Subcutaneous abdominal adipose tissue (tissue), 5 donors: ENCODE results near the gene ZFYVE16.

ENCODE experiments used
- H3K27ac ChIP-seq: one replicate; pipeline ENCODE4 v1.7.0; 2013; ENCODE audit warnings: low read depth, mild to moderate bottlenecking, inconsistent platforms, low read length, moderate library complexity
- H3K27me3 ChIP-seq, 5 donors: one replicate each; pipeline ENCODE4 v1.7.0; 2013; ENCODE audit warnings: low read length in 5 of 5, inconsistent platforms in 1 of 5; ENCODE audit not compliant: control insufficient read depth in 5 of 5, insufficient read depth in 4 of 5
- H3K36me3 ChIP-seq, 5 donors: one replicate each; pipeline ENCODE4 v1.7.0; 2013; ENCODE audit warnings: low read length in 5 of 5; ENCODE audit not compliant: control insufficient read depth in 5 of 5, insufficient read depth in 5 of 5
- H3K4me1 ChIP-seq, 5 donors: one replicate each; pipeline ENCODE4 v1.7.0; 2013; ENCODE audit warnings: low read length in 5 of 5, mild to moderate bottlenecking in 3 of 5, moderate library complexity in 1 of 5; ENCODE audit not compliant: control insufficient read depth in 5 of 5, insufficient read depth in 5 of 5
- H3K4me3 ChIP-seq, 5 donors: one replicate each; pipeline ENCODE4 v1.7.0; 2013; ENCODE audit warnings: low read length in 5 of 5, low read depth in 1 of 5
- H3K9ac ChIP-seq, 5 donors: one replicate each; pipeline ENCODE4 v1.7.0; 2013; ENCODE audit warnings: low read length in 5 of 5, mild to moderate bottlenecking in 4 of 5, moderate library complexity in 3 of 5
- H3K9me3 ChIP-seq, 5 donors: one replicate each; pipeline ENCODE4 v1.7.0; 2013; ENCODE audit warnings: low read length in 5 of 5; ENCODE audit not compliant: control insufficient read depth in 5 of 5
- donor health status: healthy.
- donor health status: healthy.
- donor health status: healthy.
- donor health status: healthy.
- donor health status: healthy.

The ZFYVE16 gene

GRCh38 chr5:80407735-80408483 lies at the start of gene ZFYVE16:
TSS of gene ZFYVE16 (plus strand) at chr5:80408064. CDS start at chr5:80434148, 26,084 bp downstream.
- Histone ChIP-seq H3K9ac (peak within 1 kb of the TSS; percentile 73 to 98 (median 93)), H3K4me1 (peaks cover 6 to 25% (median 19%) of the 10 kb centered on the region in 5 donors)

GRCh38 chr5:80360914-80361444 lies 46.9 kb upstream of the ZFYVE16 start:
- Histone ChIP-seq H3K27ac (no peak overlapping the region), H3K4me1 (no peaks in the 10 kb centered on the region), H3K9me3 (no peaks in the 10 kb centered on the region), H3K4me3 (no peak overlapping the region), H3K9ac (no peak overlapping the region), H3K27me3 (peaks cover 0 to 4% (median 0%) of the 10 kb centered on the region in 5 donors), H3K36me3 (no peaks in the 10 kb centered on the region)

More at GRCh38 chr5:80407735-80408483, at the start of gene ZFYVE16:
- Histone ChIP-seq H3K9me3 (no peaks in the 10 kb centered on the region), H3K36me3 (no peaks in the 10 kb centered on the region), H3K4me3 (peak within 1 kb of the TSS; percentile 82 to 94 (median 88)), H3K27me3 (no peaks in the 10 kb centered on the region), H3K27ac (peak within 1 kb of the TSS; percentile 97)

GRCh38 chr5:80364892-80365291 lies 43.0 kb upstream of the ZFYVE16 start:
- Histone ChIP-seq H3K27me3 (peaks cover 0 to 4% (median 0%) of the 10 kb centered on the region in 5 donors), H3K36me3 (no peaks in the 10 kb centered on the region), H3K4me3 (no peak overlapping the region), H3K9ac (no peak overlapping the region), H3K4me1 (no peaks in the 10 kb centered on the region), H3K9me3 (no peaks in the 10 kb centered on the region), H3K27ac (no peak overlapping the region)

GRCh38 chr5:80368661-80369480 lies 39.0 kb upstream of the ZFYVE16 start:
- Histone ChIP-seq H3K36me3 (no peaks in the 10 kb centered on the region), H3K9ac (no peak overlapping the region), H3K4me3 (no peak overlapping the region), H3K9me3 (no peaks in the 10 kb centered on the region), H3K27me3 (peaks cover 0 to 4% (median 0%) of the 10 kb centered on the region in 5 donors), H3K4me1 (peaks cover 0 to 8% (median 5%) of the 10 kb centered on the region in 5 donors), H3K27ac (no peak overlapping the region)

- Histone ChIP-seq H3K4me1 (peaks cover 0 to 8% (median 5%) of the 10 kb centered on the region in 5 donors), H3K27me3 (peaks cover 0 to 4% (median 0%) of the 10 kb centered on the region in 5 donors), H3K27ac (no peak overlapping the region), H3K9me3 (no peaks in the 10 kb centered on the region), H3K36me3 (no peaks in the 10 kb centered on the region), H3K4me3 (no peak overlapping the region), H3K9ac (peak overlapping the region in 1 of 5 donors; percentile 20)
Measured at GRCh38 chr5:80369521-80369920, 38.3 kb upstream of the ZFYVE16 start.

GRCh38 chr5:80370390-80370789 lies 37.5 kb upstream of the ZFYVE16 start:
- Histone ChIP-seq H3K27me3 (no peaks in the 10 kb centered on the region), H3K9ac (no peak overlapping the region), H3K9me3 (no peaks in the 10 kb centered on the region), H3K4me3 (no peak overlapping the region), H3K36me3 (no peaks in the 10 kb centered on the region), H3K4me1 (peaks cover 0 to 8% (median 5%) of the 10 kb centered on the region in 5 donors), H3K27ac (no peak overlapping the region)

GRCh38 chr5:80372780-80373179 lies 35.1 kb upstream of the ZFYVE16 start:
- no peaks in the 10 kb centered on the region for H3K9me3 ChIP-seq
- H3K27ac ChIP-seq, result no peak overlapping the region
- H3K4me3 ChIP-seq, result no peak overlapping the region
- peaks cover 0 to 8% (median 5%) of the 10 kb centered on the region in 5 donors for H3K4me1 ChIP-seq
- no peaks in the 10 kb centered on the region for H3K27me3 ChIP-seq
- H3K9ac ChIP-seq, result no peak overlapping the region
- no peaks in the 10 kb centered on the region for H3K36me3 ChIP-seq

- Histone ChIP-seq H3K4me1 (peaks cover 0 to 8% (median 5%) of the 10 kb centered on the region in 5 donors), H3K9ac (no peak overlapping the region), H3K9me3 (no peaks in the 10 kb centered on the region), H3K4me3 (no peak overlapping the region), H3K36me3 (no peaks in the 10 kb centered on the region), H3K27ac (no peak overlapping the region), H3K27me3 (no peaks in the 10 kb centered on the region)
Measured at GRCh38 chr5:80374188-80374587, 33.7 kb upstream of the ZFYVE16 start.

- H3K4me1 ChIP-seq, result no peaks in the 10 kb centered on the region
- H3K4me3 ChIP-seq, result no peak overlapping the region
- H3K9ac ChIP-seq, result no peak overlapping the region
Measured at GRCh38 chr5:80376557-80376956, 31.3 kb upstream of the ZFYVE16 start.

GRCh38 chr5:80382488-80382887 lies 25.4 kb upstream of the ZFYVE16 start:
- H3K9ac ChIP-seq, result no peak overlapping the region
- no peaks in the 10 kb centered on the region for H3K9me3 ChIP-seq
- no peak overlapping the region for H3K27ac ChIP-seq
- no peaks in the 10 kb centered on the region for H3K4me1 ChIP-seq
- no peaks in the 10 kb centered on the region for H3K36me3 ChIP-seq
- no peak overlapping the region for H3K4me3 ChIP-seq
- H3K27me3 ChIP-seq, result no peaks in the 10 kb centered on the region

More at GRCh38 chr5:80376557-80376956, 31.3 kb upstream of the ZFYVE16 start:
- Histone ChIP-seq H3K36me3 (no peaks in the 10 kb centered on the region), H3K9me3 (no peaks in the 10 kb centered on the region), H3K27me3 (no peaks in the 10 kb centered on the region), H3K27ac (no peak overlapping the region)
